Measurements from ENCODE around the gene PRKCE.

The PRKCE gene

DNA sequence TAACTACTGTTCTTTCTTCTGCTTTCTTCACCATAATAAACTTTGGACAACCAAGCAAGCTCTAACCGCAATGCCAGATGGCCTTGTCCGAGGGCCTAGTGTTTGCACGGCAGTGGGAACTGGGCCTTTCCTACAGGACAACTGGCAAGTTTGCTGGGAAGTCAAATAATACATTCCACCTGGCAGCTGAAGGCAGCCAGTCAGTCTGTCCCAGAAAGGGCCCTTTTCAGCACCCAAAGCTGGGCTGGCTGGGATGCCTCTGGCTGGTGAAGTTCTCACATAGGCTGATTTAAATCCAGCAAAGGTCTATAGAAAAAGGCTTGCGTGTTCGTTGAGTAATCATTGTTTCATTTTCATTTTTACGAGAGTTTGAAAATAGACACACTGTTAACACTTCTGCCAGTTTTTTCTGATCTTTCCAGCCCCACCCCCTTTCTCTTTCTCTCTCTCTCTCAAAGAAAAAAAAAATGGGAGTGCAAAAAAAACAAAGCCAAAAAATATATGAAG lies 535.7 kb downstream of the PRKCE start:
- TF ChIP-seq, protein P1, sequence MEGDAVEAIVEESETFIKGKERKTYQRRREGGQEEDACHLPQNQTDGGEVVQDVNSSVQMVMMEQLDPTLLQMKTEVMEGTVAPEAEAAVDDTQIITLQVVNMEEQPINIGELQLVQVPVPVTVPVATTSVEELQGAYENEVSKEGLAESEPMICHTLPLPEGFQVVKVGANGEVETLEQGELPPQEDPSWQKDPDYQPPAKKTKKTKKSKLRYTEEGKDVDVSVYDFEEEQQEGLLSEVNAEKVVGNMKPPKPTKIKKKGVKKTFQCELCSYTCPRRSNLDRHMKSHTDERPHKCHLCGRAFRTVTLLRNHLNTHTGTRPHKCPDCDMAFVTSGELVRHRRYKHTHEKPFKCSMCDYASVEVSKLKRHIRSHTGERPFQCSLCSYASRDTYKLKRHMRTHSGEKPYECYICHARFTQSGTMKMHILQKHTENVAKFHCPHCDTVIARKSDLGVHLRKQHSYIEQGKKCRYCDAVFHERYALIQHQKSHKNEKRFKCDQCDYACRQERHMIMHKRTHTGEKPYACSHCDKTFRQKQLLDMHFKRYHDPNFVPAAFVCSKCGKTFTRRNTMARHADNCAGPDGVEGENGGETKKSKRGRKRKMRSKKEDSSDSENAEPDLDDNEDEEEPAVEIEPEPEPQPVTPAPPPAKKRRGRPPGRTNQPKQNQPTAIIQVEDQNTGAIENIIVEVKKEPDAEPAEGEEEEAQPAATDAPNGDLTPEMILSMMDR (IDR thresholded peaks at IDR 0.05; ENCODE audit: low read depth, low read length, missing control alignments): no peak
- no peak overlapping the region for H3K4me3 ChIP-seq (ENCODE audit: low read depth, low read length)
- peak; percentile 43 for DNase-seq (ENCODE audit: low read depth)

DNA sequence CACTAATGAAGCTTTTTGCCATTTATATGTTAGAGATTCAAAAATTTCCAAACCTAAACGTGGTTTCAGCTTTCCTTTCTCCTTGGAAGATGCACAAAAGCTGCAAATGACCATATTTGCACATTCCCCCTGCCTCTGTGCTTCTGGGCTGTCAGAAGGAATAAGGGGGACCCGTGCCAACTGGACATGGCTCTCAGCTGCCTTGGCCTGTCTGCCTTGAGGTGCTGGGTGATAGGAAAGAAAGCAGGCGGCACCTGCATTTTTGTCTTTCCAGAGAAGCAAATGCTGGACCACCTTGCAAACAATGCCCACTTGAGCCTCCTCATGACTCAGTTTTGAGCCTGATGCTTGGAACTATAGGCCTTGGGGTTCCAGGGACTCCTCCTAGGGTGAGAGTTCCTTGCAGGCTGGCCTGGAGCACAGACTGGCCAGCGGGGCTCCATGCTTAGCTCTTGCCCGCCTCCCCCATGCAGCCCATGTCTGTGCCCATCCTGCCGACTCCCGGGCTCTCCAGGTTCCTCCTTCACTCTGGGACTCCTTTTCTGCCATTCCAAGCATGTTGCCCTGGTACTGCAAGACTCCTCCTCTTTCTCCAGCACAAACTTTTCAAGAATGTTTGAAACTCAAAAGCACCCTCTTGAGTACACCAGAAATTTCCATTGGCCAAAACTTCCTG lies 536.7 kb downstream of the PRKCE start:
- TF ChIP-seq, protein P1 (IDR thresholded peaks at IDR 0.05; ENCODE audit: low read depth, low read length, missing control alignments): no peak
- no peak overlapping the region for H3K4me3 ChIP-seq (ENCODE audit: low read depth, low read length)
- no peak for DNase-seq (ENCODE audit: low read depth)

DNA sequence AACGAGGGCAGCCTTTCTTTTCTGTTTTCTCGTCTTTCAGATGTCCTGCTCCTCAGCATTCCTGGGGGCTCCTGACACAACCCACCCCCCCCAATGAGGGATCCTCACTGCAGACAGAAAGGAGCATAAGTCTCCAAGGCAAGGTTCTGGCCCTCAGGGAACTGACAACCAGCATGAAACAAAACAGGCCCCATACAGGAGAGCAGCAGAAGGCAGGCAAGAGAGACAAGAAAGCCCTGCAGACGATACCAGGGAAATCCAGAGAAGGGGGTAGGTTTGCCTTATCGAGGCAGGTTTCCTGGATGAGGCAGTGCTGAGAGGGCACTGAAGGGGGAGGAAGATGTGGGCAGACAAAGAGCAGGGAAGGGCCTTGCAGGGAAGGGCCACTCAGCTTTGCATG lies 541.9 kb downstream of the PRKCE start:
- TF ChIP-seq, protein P1 (IDR thresholded peaks at IDR 0.05; ENCODE audit: low read depth, low read length, missing control alignments): no peak
- H3K4me3 ChIP-seq (ENCODE audit: low read depth, low read length): no peak overlapping the region
- DNase-seq (ENCODE audit: low read depth): no peak

DNA sequence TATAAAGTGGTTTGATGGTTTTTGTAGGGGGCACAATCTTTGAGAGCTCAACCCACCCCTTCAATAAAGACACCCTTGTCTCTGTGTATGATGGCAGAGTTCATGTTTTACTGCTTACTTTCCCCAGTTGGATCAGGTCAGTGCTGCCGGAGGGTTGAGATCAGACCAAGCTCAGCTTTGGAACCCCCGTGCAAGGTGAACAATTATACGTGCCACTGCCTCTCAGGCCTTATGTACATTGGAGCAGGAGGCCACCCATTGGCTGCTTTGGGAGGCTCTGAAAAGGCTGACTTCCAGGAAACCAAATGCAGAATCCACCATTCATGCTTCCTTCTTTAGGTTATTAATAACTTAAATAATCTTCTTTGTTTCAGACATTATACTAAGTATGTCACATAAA lies 542.4 kb downstream of the PRKCE start:
- TF ChIP-seq, protein P1 (IDR thresholded peaks at IDR 0.05; ENCODE audit: low read depth, low read length, missing control alignments): no peak
- DNase-seq (ENCODE audit: low read depth): no peak

DNA sequence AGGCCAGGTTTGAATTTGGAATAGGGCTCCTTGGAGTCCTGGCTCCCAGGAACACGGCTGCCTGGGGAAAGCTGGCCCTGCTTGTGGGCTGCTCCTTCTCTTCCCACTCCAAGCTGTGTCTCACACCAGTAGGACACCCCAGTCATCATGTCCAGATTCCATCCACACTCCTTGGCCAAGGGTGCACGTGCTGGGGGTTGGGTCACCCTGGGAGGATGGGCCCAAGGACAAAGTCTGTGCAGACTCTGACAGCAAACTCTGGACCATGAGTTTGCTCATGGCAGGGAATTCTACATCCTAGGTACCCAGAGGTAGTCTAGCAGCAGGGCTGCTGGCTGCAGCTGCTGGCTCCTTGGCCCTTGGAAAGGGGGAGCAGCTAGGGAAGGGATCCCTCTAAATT lies 543.4 kb downstream of the PRKCE start:
- TF ChIP-seq, protein P1 (IDR thresholded peaks at IDR 0.05; ENCODE audit: low read depth, low read length, missing control alignments): no peak
- H3K4me3 ChIP-seq (ENCODE audit: low read depth, low read length): no peak overlapping the region
- DNase-seq (ENCODE audit: low read depth): no peak

More for the DNA sequence above, 542.4 kb downstream of the PRKCE start:
- no peak overlapping the region for H3K4me3 ChIP-seq (ENCODE audit: low read depth, low read length)

DNA sequence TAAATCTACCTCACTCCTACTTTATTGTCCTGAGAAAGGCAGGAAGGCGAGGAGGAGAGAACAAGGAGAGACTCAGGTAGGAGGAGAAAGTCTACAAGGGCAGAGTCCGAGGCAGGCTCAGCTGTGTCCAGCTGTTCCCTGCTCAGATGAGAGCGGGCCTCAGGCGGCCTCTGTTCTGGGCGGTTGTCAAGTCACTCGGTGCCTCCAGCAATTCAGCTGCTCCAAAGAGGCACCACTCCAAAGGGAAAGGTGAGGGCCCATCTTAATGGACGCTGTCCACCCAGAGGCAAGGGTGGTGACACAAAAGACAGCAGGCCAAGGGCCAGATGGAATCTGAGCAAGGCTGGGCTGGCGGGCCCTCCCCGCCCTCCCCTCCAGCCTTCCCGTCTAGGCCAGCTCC lies 544.3 kb downstream of the PRKCE start:
- no peak for DNase-seq (ENCODE audit: low read depth)
- TF ChIP-seq, protein P1 (IDR thresholded peaks at IDR 0.05; ENCODE audit: low read depth, low read length, missing control alignments): no peak
- no peak overlapping the region for H3K4me3 ChIP-seq (ENCODE audit: low read depth, low read length)
